IPS-15b (cell line): ENCODE data around the gene NME1.
"Not testable (repeated sequence)": the region's sequence is repeated elsewhere in the genome, so short reads cannot be mapped to it uniquely, and the experiment has no call there.

Source experiments
- H3K27me3 ChIP-seq: one replicate; pipeline ENCODE4 v1.6.1; 2013; ENCODE audit warnings: low read length; ENCODE audit not compliant: control insufficient read depth, insufficient read depth
- H3K36me3 ChIP-seq: one replicate; pipeline ENCODE4 v1.6.1; 2013; ENCODE audit warnings: low read length; ENCODE audit not compliant: control insufficient read depth, insufficient read depth
- H3K4me1 ChIP-seq: one replicate; pipeline ENCODE4 v1.6.1; 2013; ENCODE audit warnings: mild to moderate bottlenecking, low read length; ENCODE audit not compliant: control insufficient read depth, insufficient read depth
- H3K4me3 ChIP-seq: one replicate; pipeline ENCODE4 v1.5.1; 2013; ENCODE audit warnings: low read depth, low read length
- H3K9ac ChIP-seq: one replicate; pipeline ENCODE4 v1.6.1; 2013; ENCODE audit warnings: low read depth, mild to moderate bottlenecking, low read length
- H3K9me3 ChIP-seq: one replicate; pipeline ENCODE4 v1.6.1; 2013; ENCODE audit warnings: mild to moderate bottlenecking, low read length; ENCODE audit not compliant: control insufficient read depth, insufficient read depth

The NME1 gene

GRCh38 chr17:51153210-51154072 lies at the start of gene NME1:
Gene NME1 (plus strand): TSS chr17:51153559. CDS start chr17:51155655, 2,096 bp downstream.
- peak within 1 kb of the TSS; percentile 94 for H3K4me3 ChIP-seq

GRCh38 chr17:51107778-51108177 lies 45.6 kb upstream of the NME1 start:
- no peak overlapping the region for H3K4me3 ChIP-seq
- H3K9me3 ChIP-seq, result no peaks in the 10 kb centered on the region
- no peak overlapping the region for H3K9ac ChIP-seq
- H3K27me3 ChIP-seq, result no peaks in the 10 kb centered on the region
- peaks cover 3% of the 10 kb centered on the region for H3K36me3 ChIP-seq
- no peaks in the 10 kb centered on the region for H3K4me1 ChIP-seq

More at GRCh38 chr17:51153210-51154072, at the start of gene NME1:
- Histone ChIP-seq H3K27me3 (no peaks in the 10 kb centered on the region), H3K36me3 (peaks cover 11% of the 10 kb centered on the region), H3K9me3 (no peaks in the 10 kb centered on the region), H3K4me1 (peaks cover 3% of the 10 kb centered on the region), H3K9ac (peak within 1 kb of the TSS; percentile 84)

- not testable (repeated sequence) for H3K9ac ChIP-seq
Observed at GRCh38 chr17:51112303-51113222, 40.8 kb upstream of the NME1 start.

GRCh38 chr17:51115179-51115578 lies 38.2 kb upstream of the NME1 start:
- Histone ChIP-seq H3K9ac (no peak overlapping the region), H3K27me3 (no peaks in the 10 kb centered on the region), H3K4me1 (peaks cover 6% of the 10 kb centered on the region)

More at GRCh38 chr17:51112303-51113222, 40.8 kb upstream of the NME1 start:
- H3K9me3 ChIP-seq, H3K4me1 ChIP-seq, H3K36me3 ChIP-seq, H3K4me3 ChIP-seq, H3K27me3 ChIP-seq: not testable (repeated sequence)

GRCh38 chr17:51118330-51119195 lies 34.8 kb upstream of the NME1 start:
- H3K36me3 ChIP-seq, result peaks cover 4% of the 10 kb centered on the region
- H3K9ac ChIP-seq, result no peak overlapping the region
- no peaks in the 10 kb centered on the region for H3K9me3 ChIP-seq
- H3K4me1 ChIP-seq, result peaks cover 6% of the 10 kb centered on the region
- H3K4me3 ChIP-seq, result peak overlapping the region; percentile 96
- no peaks in the 10 kb centered on the region for H3K27me3 ChIP-seq

More at GRCh38 chr17:51115179-51115578, 38.2 kb upstream of the NME1 start:
- H3K9me3 ChIP-seq, result no peaks in the 10 kb centered on the region
- H3K4me3 ChIP-seq, result no peak overlapping the region
- H3K36me3 ChIP-seq, result peaks cover 4% of the 10 kb centered on the region

- H3K9ac ChIP-seq, result peak overlapping the region; percentile 54
- no peaks in the 10 kb centered on the region for H3K27me3 ChIP-seq
- H3K4me1 ChIP-seq, result peaks cover 6% of the 10 kb centered on the region
- H3K36me3 ChIP-seq, result peaks cover 4% of the 10 kb centered on the region
- H3K9me3 ChIP-seq, result no peaks in the 10 kb centered on the region
- H3K4me3 ChIP-seq, result peak overlapping the region; percentile 96
Observed at GRCh38 chr17:51119415-51120356, 33.7 kb upstream of the NME1 start.

- Histone ChIP-seq H3K9me3 (no peaks in the 10 kb centered on the region), H3K4me3 (peak overlapping the region; percentile 96), H3K36me3 (peaks cover 4% of the 10 kb centered on the region), H3K9ac (peak overlapping the region; percentile 54), H3K4me1 (peaks cover 6% of the 10 kb centered on the region), H3K27me3 (no peaks in the 10 kb centered on the region)
Observed at GRCh38 chr17:51120357-51120738, 33.0 kb upstream of the NME1 start.

- Histone ChIP-seq H3K9ac (peak within 1 kb of the TSS; percentile 73), H3K4me1 (peaks cover 6% of the 10 kb centered on the region), H3K4me3 (peak within 1 kb of the TSS; percentile 96), H3K27me3 (no peaks in the 10 kb centered on the region), H3K9me3 (no peaks in the 10 kb centered on the region), H3K36me3 (peaks cover 4% of the 10 kb centered on the region)
Observed at GRCh38 chr17:51120739-51121619, 32.4 kb upstream of the NME1 start, which contains the start of gene SPAG9. Gene SPAG9 (minus strand): TSS chr17:51120868. CDS start chr17:51120656, 212 bp downstream.

- Histone ChIP-seq H3K36me3 (peaks cover 4% of the 10 kb centered on the region), H3K4me1 (peaks cover 6% of the 10 kb centered on the region), H3K9me3 (no peaks in the 10 kb centered on the region), H3K27me3 (no peaks in the 10 kb centered on the region), H3K4me3 (peak overlapping the region; percentile 87), H3K9ac (peak overlapping the region; percentile 66)
Observed at GRCh38 chr17:51121620-51122472, 31.5 kb upstream of the NME1 start.
